Uterus (tissue), 2 donors: ENCODE measurements around the gene BCL11B.

Source experiments
- POLR2A ChIP-seq, 2 donors: fragments of 450-650 bp; IDR thresholded peaks; one replicate each; pipeline ENCODE4 v1.6.1; 2016; ENCODE audit warnings: antibody characterized with exemption in 2 of 2, mild to moderate bottlenecking in 1 of 2, moderate library complexity in 1 of 2
- TF ChIP-seq, protein P1 (sequence below), 4 experiments: fragments of 200-600 bp in 2 of 4; fragments of 450-650 bp in 2 of 4; sonication (generic) in 2 of 4; IDR thresholded peaks; one replicate each; pipeline ENCODE4 v1.5.1; 2016 to 2019; ENCODE audit warnings: antibody characterized with exemption in 4 of 4, mild to moderate bottlenecking in 2 of 4, moderate library complexity in 1 of 4

GRCh38 chr14:99313234-99313633, 41.2 kb upstream of the BCL11B start:
- TF ChIP-seq, protein P1, sequence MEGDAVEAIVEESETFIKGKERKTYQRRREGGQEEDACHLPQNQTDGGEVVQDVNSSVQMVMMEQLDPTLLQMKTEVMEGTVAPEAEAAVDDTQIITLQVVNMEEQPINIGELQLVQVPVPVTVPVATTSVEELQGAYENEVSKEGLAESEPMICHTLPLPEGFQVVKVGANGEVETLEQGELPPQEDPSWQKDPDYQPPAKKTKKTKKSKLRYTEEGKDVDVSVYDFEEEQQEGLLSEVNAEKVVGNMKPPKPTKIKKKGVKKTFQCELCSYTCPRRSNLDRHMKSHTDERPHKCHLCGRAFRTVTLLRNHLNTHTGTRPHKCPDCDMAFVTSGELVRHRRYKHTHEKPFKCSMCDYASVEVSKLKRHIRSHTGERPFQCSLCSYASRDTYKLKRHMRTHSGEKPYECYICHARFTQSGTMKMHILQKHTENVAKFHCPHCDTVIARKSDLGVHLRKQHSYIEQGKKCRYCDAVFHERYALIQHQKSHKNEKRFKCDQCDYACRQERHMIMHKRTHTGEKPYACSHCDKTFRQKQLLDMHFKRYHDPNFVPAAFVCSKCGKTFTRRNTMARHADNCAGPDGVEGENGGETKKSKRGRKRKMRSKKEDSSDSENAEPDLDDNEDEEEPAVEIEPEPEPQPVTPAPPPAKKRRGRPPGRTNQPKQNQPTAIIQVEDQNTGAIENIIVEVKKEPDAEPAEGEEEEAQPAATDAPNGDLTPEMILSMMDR (IDR thresholded peaks at IDR 0.05) = no peak
- no peak for TF ChIP-seq POLR2A (IDR thresholded peaks at IDR 0.05)
